ENCODE measurements around the gene C1QTNF6.

The C1QTNF6 gene

DNA sequence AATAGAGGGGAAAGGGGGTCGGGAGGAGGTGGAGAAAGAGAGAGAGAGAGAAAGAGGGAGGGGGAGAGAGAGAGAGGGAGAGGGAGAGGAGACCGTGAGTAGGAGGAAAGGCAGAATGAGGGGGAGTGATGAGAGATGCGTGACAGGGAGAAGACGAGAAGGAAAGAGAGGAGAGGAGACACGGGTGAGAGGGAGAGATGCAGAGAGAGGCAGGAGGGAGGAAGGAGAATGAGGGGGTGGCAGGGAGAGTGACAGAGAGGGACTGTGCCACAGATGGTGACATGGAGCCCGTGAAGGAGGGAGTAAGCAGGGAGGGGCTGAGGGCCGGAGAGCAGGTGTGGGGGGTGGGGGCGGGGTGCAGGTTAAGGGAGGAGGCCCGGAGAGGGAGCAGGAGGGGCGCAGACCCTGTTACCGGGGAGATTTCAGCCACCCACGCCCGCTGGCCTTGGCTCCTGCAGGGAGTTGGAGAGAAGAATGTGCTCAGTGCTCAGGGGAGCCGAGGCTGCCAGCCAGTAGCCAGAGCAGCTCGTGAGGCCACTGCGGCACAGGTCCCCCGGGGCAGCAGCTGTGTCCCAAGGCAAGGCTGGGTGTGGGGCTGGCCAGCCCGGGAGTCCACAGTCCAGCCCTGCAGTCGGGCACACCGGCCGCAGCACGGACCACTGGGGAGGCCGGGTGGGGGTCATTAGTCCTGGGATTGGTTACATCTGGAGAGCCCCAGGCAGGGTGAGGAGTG is 24.3 kb upstream of the C1QTNF6 start, which contains the start of gene SSTR3:
SSTR3 (minus strand) TSS at position 304 of the 733 bp plus-strand sequence. CDS start 4,674 bp downstream, outside the sequence.
- TF ChIP-seq SIN3A (IDR thresholded peaks at IDR 0.05; ENCODE audit: borderline replicate concordance, insufficient read depth, low read length) (no peak), TAF1 (IDR thresholded peaks at IDR 0.05; ENCODE audit: borderline replicate concordance, insufficient read depth, low read length) (no peak), FOXP2 (optimal IDR thresholded peaks at IDR 0.05; ENCODE audit: borderline replicate concordance, extremely low read depth, extremely low read length, insufficient read depth) (no peak), POLR2AphosphoS5 (IDR thresholded peaks at IDR 0.05; ENCODE audit: low read depth, low read length) (no peak)
- TF ChIP-seq, protein P1, sequence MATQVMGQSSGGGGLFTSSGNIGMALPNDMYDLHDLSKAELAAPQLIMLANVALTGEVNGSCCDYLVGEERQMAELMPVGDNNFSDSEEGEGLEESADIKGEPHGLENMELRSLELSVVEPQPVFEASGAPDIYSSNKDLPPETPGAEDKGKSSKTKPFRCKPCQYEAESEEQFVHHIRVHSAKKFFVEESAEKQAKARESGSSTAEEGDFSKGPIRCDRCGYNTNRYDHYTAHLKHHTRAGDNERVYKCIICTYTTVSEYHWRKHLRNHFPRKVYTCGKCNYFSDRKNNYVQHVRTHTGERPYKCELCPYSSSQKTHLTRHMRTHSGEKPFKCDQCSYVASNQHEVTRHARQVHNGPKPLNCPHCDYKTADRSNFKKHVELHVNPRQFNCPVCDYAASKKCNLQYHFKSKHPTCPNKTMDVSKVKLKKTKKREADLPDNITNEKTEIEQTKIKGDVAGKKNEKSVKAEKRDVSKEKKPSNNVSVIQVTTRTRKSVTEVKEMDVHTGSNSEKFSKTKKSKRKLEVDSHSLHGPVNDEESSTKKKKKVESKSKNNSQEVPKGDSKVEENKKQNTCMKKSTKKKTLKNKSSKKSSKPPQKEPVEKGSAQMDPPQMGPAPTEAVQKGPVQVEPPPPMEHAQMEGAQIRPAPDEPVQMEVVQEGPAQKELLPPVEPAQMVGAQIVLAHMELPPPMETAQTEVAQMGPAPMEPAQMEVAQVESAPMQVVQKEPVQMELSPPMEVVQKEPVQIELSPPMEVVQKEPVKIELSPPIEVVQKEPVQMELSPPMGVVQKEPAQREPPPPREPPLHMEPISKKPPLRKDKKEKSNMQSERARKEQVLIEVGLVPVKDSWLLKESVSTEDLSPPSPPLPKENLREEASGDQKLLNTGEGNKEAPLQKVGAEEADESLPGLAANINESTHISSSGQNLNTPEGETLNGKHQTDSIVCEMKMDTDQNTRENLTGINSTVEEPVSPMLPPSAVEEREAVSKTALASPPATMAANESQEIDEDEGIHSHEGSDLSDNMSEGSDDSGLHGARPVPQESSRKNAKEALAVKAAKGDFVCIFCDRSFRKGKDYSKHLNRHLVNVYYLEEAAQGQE (IDR thresholded peaks at IDR 0.05; ENCODE audit: insufficient read depth in 1 of 2, low read depth in 2 of 2, low read length in 2 of 2): no peak

DNA sequence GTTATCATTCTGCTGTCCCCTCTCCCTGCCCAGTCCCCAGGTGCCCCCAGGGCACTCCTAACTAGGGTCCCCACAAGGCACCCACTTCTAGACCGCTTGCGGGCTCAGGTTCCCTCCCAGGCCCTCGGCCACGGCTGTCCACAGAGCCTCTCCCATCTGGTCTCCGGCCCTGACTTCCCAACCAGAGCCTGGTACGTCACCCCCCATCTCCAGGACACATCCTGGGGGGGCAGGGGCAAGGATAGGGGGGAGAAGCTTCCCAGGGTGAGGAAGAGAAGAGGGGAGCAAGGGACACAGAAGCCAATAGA is 23.8 kb upstream of the C1QTNF6 start:
- TF ChIP-seq SIN3A (IDR thresholded peaks at IDR 0.05; ENCODE audit: borderline replicate concordance, insufficient read depth, low read length) (no peak), FOXP2 (optimal IDR thresholded peaks at IDR 0.05; ENCODE audit: borderline replicate concordance, extremely low read depth, extremely low read length, insufficient read depth) (no peak), POLR2AphosphoS5 (IDR thresholded peaks at IDR 0.05; ENCODE audit: low read depth, low read length) (no peak), TAF1 (IDR thresholded peaks at IDR 0.05; ENCODE audit: borderline replicate concordance, insufficient read depth, low read length) (no peak)
- TF ChIP-seq, protein P1 (IDR thresholded peaks at IDR 0.05; ENCODE audit: insufficient read depth in 1 of 2, low read depth in 2 of 2, low read length in 2 of 2): no peak

DNA sequence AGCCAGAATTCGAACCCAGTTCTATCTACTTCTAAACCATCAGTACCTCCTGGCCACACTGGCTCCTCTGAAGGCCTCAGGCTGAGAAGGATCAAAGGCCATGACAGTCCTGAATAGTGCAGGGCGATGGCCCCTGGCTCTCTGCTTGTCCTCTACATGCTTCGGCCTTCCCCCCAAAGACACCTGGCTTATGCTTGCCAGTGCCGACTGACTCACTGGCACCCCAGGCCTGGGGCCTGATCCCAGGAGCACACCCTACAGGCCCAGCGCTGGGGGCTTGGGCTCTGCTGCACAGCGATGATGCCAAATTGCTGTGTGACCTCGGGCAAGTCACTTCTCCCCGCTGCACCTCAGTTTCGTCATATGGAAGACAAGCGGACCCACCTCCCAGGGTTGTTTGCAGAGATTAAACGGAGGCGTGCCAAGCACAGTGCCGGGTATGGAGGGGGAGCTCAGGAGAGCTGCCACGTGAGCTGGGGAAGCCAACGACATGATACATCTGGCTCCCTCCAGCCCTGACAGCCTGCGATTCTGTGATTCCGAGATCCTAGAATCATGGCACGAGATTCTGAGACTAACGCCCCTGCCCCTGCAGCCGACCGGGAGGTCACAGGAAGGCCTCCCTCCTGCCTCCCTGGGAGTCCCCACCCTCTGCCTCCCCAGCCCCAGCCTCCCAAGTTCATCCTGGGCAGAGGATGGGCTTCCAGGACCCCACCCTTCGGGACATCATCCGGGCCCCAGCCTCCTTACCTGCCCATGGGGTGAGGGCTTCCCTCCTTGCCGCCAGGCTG is 23.2 kb upstream of the C1QTNF6 start:
- TF ChIP-seq TAF1 (IDR thresholded peaks at IDR 0.05; ENCODE audit: borderline replicate concordance, insufficient read depth, low read length) (no peak), POLR2AphosphoS5 (IDR thresholded peaks at IDR 0.05; ENCODE audit: low read depth, low read length) (no peak), SIN3A (IDR thresholded peaks at IDR 0.05; ENCODE audit: borderline replicate concordance, insufficient read depth, low read length) (no peak), FOXP2 (optimal IDR thresholded peaks at IDR 0.05; ENCODE audit: borderline replicate concordance, extremely low read depth, extremely low read length, insufficient read depth) (no peak)
- TF ChIP-seq, protein P1 (IDR thresholded peaks at IDR 0.05; ENCODE audit: insufficient read depth in 1 of 2, low read depth in 2 of 2, low read length in 2 of 2): no peak

DNA sequence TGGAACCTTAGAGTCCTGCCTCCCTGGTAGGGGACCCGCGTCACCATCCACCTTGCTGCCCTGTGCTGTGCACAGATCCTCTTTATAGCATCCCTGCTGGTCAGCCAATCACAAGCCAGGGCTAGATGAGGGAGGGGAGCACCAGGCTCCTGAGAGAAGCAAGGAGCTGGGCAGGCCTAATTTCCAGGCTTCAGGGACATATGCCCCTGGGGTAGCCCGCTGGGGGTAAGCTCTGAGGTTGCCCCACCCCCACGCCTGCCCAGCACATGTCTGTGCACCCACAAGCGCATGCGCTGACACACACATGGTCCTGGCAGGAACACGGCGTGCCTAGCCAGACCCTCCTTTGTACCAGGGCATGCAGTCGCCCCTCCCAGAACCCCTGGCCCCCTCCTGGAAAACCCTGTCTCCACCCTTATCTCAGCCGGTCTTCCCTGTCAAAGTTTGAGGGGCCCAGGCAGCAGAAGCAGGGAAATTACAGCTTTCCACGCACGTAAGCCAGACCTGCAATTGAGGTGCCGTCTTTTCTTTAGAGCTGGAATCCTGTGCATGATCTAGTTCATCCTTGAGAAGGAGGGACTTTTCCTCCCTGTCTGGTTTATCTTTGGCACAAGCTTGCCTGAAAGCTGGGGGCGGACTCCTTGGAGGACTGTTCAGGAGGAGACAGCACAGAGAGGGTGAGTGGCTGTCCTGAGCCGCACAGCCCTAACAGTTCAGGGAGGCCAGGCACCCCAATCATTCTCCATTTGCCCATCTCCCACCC is 22.2 kb upstream of the C1QTNF6 start:
- TF ChIP-seq FOXP2 (optimal IDR thresholded peaks at IDR 0.05; ENCODE audit: borderline replicate concordance, extremely low read depth, extremely low read length, insufficient read depth): no peak

DNA sequence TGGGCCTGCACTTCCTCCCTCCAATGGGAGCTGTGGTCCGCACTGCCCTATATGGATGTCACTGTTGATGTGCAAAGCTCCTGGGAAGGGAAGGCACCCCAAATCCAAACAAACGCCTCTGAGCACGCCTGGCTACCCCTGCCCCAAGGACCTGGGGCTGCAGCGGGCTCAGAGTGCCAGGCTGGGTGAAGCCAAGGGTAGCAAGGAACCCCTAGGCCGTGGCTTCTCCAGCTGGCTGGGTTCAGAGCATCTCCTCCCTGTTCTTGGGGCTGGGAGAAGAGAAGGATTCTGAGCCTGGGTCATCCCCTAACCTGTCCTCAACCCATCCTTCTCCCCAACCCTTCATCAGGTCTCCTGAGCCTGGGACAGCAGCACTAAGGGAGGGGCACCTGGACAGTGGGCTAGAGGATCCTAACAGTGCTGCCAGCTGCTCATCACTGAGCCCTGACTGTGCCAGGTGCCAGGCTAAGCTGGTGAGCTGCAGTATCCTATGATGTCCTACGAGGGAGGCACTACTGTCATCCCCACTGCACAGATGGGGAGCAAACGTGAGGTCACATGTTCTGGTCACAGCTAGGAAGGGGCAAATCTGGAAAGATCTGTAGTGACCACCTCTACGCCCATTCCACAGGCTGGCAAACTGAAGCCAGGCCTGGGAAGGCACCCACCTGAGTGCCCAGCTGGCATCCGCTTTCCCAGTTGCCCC is 21.2 kb upstream of the C1QTNF6 start:
- no peak for TF ChIP-seq SIN3A (IDR thresholded peaks at IDR 0.05; ENCODE audit: borderline replicate concordance, insufficient read depth, low read length)
- TF ChIP-seq FOXP2 (optimal IDR thresholded peaks at IDR 0.05; ENCODE audit: borderline replicate concordance, extremely low read depth, extremely low read length, insufficient read depth): no peak
- TF ChIP-seq TAF1 (IDR thresholded peaks at IDR 0.05; ENCODE audit: borderline replicate concordance, insufficient read depth, low read length): no peak
- TF ChIP-seq, protein P1 (IDR thresholded peaks at IDR 0.05; ENCODE audit: insufficient read depth in 1 of 2, low read depth in 2 of 2, low read length in 2 of 2): no peak
- no peak for TF ChIP-seq POLR2AphosphoS5 (IDR thresholded peaks at IDR 0.05; ENCODE audit: low read depth, low read length)

Measured in PFSK-1 (cell line).